ENCODE measurements around the gene TERB1.

TERB1 gene

GRCh38 chr16:66705790-66706505 lies 95.4 kb downstream of the TERB1 start:
- no peak for DNase-seq (ENCODE audit: low read depth)
- no peak overlapping the region for H3K4me3 ChIP-seq (ENCODE audit: low read length)
- TF ChIP-seq CTCF (IDR thresholded peaks at IDR 0.05; ENCODE audit: insufficient read depth, low read depth, low read length, missing control alignments) = no peak

Measured in epithelial cell of esophagus (primary cell).